ENCODE data around the gene DYNLRB1.

DNA sequence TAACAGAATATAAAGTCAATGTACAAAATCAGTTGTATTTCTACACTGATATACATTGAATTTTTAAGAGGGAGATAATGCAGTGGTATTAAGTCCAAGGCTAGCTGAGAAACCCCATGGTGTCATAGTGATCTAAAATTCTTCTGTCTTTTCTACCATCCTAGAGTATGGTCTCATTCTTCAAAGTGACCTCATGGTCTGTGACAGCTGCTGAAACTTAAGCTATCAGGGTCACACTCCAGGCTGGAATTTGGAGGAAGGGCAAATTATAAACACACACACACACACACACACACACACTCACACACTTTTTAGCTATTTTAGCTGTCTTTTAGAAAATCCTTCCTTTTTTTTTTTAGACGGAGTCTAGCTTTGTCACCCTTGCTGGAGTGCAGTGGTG lies 47.3 kb upstream of the DYNLRB1 start:
- TF ChIP-seq, protein P1, sequence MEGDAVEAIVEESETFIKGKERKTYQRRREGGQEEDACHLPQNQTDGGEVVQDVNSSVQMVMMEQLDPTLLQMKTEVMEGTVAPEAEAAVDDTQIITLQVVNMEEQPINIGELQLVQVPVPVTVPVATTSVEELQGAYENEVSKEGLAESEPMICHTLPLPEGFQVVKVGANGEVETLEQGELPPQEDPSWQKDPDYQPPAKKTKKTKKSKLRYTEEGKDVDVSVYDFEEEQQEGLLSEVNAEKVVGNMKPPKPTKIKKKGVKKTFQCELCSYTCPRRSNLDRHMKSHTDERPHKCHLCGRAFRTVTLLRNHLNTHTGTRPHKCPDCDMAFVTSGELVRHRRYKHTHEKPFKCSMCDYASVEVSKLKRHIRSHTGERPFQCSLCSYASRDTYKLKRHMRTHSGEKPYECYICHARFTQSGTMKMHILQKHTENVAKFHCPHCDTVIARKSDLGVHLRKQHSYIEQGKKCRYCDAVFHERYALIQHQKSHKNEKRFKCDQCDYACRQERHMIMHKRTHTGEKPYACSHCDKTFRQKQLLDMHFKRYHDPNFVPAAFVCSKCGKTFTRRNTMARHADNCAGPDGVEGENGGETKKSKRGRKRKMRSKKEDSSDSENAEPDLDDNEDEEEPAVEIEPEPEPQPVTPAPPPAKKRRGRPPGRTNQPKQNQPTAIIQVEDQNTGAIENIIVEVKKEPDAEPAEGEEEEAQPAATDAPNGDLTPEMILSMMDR (IDR thresholded peaks at IDR 0.05; ENCODE audit: poor library complexity): no peak
- TF ChIP-seq EZH2phosphoT487 (IDR thresholded peaks at IDR 0.05; ENCODE audit: low read depth, severe bottlenecking, unreplicated experiment): no peak

Measured in hepatocyte (in vitro differentiated cells).